Liver (tissue), 3 donors: ENCODE measurements around the gene EIF1B.

Source experiments
- EGR1 ChIP-seq, 2 donors: IDR thresholded peaks; 2 replicates each; pipeline ENCODE4 v1.6.1; 2016 to 2018; ENCODE audit warnings: antibody characterized with exemption in 2 of 2, low read depth in 2 of 2
- FOXA1 ChIP-seq: IDR thresholded peaks from 2 replicates; pipeline ENCODE4 v1.6.1; 2016; ENCODE audit warnings: antibody characterized with exemption
- JUND ChIP-seq, 2 donors: IDR thresholded peaks; 2 replicates each; pipeline ENCODE4 v1.6.1; 2016; ENCODE audit warnings: antibody characterized with exemption in 2 of 2
- MAX ChIP-seq: IDR thresholded peaks from 2 replicates; pipeline ENCODE4 v1.6.1; 2016; ENCODE audit warnings: antibody characterized with exemption
- RAD21 ChIP-seq, 2 donors: IDR thresholded peaks; 2 replicates each; pipeline ENCODE4 v1.6.1; 2016; ENCODE audit warnings: antibody characterized with exemption in 2 of 2, mild to moderate bottlenecking in 2 of 2
- SP1 ChIP-seq: IDR thresholded peaks from 2 replicates; pipeline ENCODE4 v1.6.1; 2018; ENCODE audit warnings: antibody characterized with exemption, mild to moderate bottlenecking
- TAF1 ChIP-seq: conservative IDR thresholded peaks from 2 replicates; pipeline ENCODE4 v1.6.1; 2016; ENCODE audit warnings: antibody characterized with exemption, mild to moderate bottlenecking
- YY1 ChIP-seq: IDR thresholded peaks from 2 replicates; pipeline ENCODE4 v1.6.1; 2016; ENCODE audit warnings: antibody characterized with exemption, mild to moderate bottlenecking
- TF ChIP-seq, protein P1 (sequence below): IDR thresholded peaks from 2 replicates; pipeline ENCODE4 v1.6.1; 2016; ENCODE audit warnings: antibody characterized with exemption
- TF ChIP-seq, protein P2 (sequence below): fragments of 150-350 bp; IDR thresholded peaks from 2 replicates; pipeline ENCODE4 v1.5.1; 2017; ENCODE audit warnings: improper control_type of control experiment, low read depth, low read length; ENCODE audit not compliant: missing input control
- TF ChIP-seq, protein P3 (sequence below): IDR thresholded peaks from 2 replicates; pipeline ENCODE4 v1.6.1; 2016; ENCODE audit warnings: antibody characterized with exemption, mild to moderate bottlenecking
- TF ChIP-seq, protein P4 (sequence below): IDR thresholded peaks from 2 replicates; pipeline ENCODE4 v1.6.1; 2016; ENCODE audit warnings: antibody characterized with exemption
- donor health status: healthy.
- donor health status: healthy.

DNA sequence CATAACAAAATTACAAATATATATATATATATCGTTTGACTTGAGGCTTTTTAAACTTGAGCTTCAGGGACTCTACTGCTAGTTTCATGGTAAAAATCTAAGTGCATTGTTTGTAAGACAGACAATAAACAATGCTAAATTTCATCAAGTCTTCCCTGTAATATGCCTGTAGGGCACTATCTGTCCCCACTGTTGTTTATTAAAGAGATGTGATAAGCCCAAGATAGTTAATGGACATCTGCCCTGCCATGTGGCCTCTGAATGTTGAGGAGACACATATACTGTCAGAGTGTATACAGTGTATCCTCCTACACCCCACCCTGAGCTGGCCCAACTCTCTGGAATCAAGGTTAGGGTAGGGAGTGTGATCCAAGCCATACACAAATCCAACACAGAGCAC lies 15.1 kb upstream of the EIF1B start:
- TF ChIP-seq, protein P1, sequence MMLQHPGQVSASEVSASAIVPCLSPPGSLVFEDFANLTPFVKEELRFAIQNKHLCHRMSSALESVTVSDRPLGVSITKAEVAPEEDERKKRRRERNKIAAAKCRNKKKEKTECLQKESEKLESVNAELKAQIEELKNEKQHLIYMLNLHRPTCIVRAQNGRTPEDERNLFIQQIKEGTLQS, result no peak
- TF ChIP-seq, protein P2, sequence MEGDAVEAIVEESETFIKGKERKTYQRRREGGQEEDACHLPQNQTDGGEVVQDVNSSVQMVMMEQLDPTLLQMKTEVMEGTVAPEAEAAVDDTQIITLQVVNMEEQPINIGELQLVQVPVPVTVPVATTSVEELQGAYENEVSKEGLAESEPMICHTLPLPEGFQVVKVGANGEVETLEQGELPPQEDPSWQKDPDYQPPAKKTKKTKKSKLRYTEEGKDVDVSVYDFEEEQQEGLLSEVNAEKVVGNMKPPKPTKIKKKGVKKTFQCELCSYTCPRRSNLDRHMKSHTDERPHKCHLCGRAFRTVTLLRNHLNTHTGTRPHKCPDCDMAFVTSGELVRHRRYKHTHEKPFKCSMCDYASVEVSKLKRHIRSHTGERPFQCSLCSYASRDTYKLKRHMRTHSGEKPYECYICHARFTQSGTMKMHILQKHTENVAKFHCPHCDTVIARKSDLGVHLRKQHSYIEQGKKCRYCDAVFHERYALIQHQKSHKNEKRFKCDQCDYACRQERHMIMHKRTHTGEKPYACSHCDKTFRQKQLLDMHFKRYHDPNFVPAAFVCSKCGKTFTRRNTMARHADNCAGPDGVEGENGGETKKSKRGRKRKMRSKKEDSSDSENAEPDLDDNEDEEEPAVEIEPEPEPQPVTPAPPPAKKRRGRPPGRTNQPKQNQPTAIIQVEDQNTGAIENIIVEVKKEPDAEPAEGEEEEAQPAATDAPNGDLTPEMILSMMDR, result no peak
- TF ChIP-seq EGR1 (IDR thresholded peaks at IDR 0.05; ENCODE audit: low read depth in 2 of 2) (no peak), TAF1 (no peak), JUND (IDR thresholded peaks at IDR 0.05) (no peak), SP1 (no peak), MAX (no peak), RAD21 (IDR thresholded peaks at IDR 0.05) (no peak), YY1 (no peak), FOXA1 (no peak)
- TF ChIP-seq, protein P3, sequence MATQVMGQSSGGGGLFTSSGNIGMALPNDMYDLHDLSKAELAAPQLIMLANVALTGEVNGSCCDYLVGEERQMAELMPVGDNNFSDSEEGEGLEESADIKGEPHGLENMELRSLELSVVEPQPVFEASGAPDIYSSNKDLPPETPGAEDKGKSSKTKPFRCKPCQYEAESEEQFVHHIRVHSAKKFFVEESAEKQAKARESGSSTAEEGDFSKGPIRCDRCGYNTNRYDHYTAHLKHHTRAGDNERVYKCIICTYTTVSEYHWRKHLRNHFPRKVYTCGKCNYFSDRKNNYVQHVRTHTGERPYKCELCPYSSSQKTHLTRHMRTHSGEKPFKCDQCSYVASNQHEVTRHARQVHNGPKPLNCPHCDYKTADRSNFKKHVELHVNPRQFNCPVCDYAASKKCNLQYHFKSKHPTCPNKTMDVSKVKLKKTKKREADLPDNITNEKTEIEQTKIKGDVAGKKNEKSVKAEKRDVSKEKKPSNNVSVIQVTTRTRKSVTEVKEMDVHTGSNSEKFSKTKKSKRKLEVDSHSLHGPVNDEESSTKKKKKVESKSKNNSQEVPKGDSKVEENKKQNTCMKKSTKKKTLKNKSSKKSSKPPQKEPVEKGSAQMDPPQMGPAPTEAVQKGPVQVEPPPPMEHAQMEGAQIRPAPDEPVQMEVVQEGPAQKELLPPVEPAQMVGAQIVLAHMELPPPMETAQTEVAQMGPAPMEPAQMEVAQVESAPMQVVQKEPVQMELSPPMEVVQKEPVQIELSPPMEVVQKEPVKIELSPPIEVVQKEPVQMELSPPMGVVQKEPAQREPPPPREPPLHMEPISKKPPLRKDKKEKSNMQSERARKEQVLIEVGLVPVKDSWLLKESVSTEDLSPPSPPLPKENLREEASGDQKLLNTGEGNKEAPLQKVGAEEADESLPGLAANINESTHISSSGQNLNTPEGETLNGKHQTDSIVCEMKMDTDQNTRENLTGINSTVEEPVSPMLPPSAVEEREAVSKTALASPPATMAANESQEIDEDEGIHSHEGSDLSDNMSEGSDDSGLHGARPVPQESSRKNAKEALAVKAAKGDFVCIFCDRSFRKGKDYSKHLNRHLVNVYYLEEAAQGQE, result no peak
- TF ChIP-seq, protein P4, sequence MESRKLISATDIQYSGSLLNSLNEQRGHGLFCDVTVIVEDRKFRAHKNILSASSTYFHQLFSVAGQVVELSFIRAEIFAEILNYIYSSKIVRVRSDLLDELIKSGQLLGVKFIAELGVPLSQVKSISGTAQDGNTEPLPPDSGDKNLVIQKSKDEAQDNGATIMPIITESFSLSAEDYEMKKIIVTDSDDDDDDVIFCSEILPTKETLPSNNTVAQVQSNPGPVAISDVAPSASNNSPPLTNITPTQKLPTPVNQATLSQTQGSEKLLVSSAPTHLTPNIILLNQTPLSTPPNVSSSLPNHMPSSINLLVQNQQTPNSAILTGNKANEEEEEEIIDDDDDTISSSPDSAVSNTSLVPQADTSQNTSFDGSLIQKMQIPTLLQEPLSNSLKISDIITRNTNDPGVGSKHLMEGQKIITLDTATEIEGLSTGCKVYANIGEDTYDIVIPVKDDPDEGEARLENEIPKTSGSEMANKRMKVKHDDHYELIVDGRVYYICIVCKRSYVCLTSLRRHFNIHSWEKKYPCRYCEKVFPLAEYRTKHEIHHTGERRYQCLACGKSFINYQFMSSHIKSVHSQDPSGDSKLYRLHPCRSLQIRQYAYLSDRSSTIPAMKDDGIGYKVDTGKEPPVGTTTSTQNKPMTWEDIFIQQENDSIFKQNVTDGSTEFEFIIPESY, result no peak
